Activated CD4-positive, alpha-beta T cell treated with anti-CD3 and anti-CD28 coated beads, Interleukin-2, amount 50 U/mL, for 48 hours (primary cell): ENCODE results near the gene CD79B.
A peak's percentile ranks its signal among the peaks of the same experiment; 100 is the strongest.
"Not testable (repeated sequence)": the region's sequence is repeated elsewhere in the genome, so short reads cannot be mapped to it uniquely, and the experiment has no call there.

Experiments used
- DNase-seq, 2 experiments: peaks; one replicate each; pipeline ENCODE4 v3.0.0-alpha.2; 2020

The CD79B gene

GRCh38 chr17:63930951-63931575 lies 1.1 kb downstream of the CD79B start:
- DNase-seq: peak; percentile 71 to 72

GRCh38 chr17:63929860-63930766 lies 2.0 kb downstream of the CD79B start:
- no peak for DNase-seq

GRCh38 chr17:63928966-63929695 lies 3.0 kb downstream of the CD79B start:
- no peak for DNase-seq

GRCh38 chr17:63928172-63928666 lies 3.9 kb downstream of the CD79B start:
- DNase-seq: no peak

GRCh38 chr17:63927464-63928171 lies 4.5 kb downstream of the CD79B start:
- no peak for DNase-seq

GRCh38 chr17:63926164-63926563 lies 6.0 kb downstream of the CD79B start:
- no peak for DNase-seq

- DNase-seq: no peak
Observed at GRCh38 chr17:63925615-63926014, 6.5 kb downstream of the CD79B start.

- DNase-seq: not testable (repeated sequence)
Observed at GRCh38 chr17:63922402-63922801, 9.7 kb downstream of the CD79B start.

- DNase-seq: not testable (repeated sequence)
Observed at GRCh38 chr17:63920779-63921178, 11.4 kb downstream of the CD79B start.

- DNase-seq: not testable (repeated sequence)
Observed at GRCh38 chr17:63920050-63920449, 12.1 kb downstream of the CD79B start.

GRCh38 chr17:63919311-63919723 lies 12.8 kb downstream of the CD79B start:
- DNase-seq: peak; percentile 75 to 81

GRCh38 chr17:63918789-63919305 lies 13.3 kb downstream of the CD79B start, which contains the start of gene GH1:
Gene GH1, minus strand, starts transcription at chr17:63918839. Its CDS starts 63 bp downstream, at chr17:63918776.
- DNase-seq: not testable (repeated sequence)

- DNase-seq: no peak
Observed at GRCh38 chr17:63918305-63918704, 13.8 kb downstream of the CD79B start.

GRCh38 chr17:63917646-63918045 lies 14.5 kb downstream of the CD79B start:
- DNase-seq: no peak

GRCh38 chr17:63917206-63917605 lies 14.9 kb downstream of the CD79B start:
- not testable (repeated sequence) for DNase-seq

GRCh38 chr17:63916566-63917185 lies 15.5 kb downstream of the CD79B start:
- DNase-seq: no peak

- DNase-seq: not testable (repeated sequence)
Observed at GRCh38 chr17:63915753-63916152, 16.4 kb downstream of the CD79B start.

GRCh38 chr17:63914471-63914870 lies 17.7 kb downstream of the CD79B start:
- no peak for DNase-seq

- peak; percentile 72 to 79 for DNase-seq
Observed at GRCh38 chr17:63911657-63912100, 20.5 kb downstream of the CD79B start.

GRCh38 chr17:63911041-63911635 lies 21.0 kb downstream of the CD79B start, which contains the start of gene CSHL1:
Gene CSHL1, minus strand, starts transcription at chr17:63911258. Its CDS starts 62 bp downstream, at chr17:63911196.
- no peak for DNase-seq

GRCh38 chr17:63910096-63910495 lies 22.0 kb downstream of the CD79B start:
- no peak for DNase-seq
